A673 (cell line): ENCODE data around the gene MB21D2. TPM values are rescaled to one million over a fixed set of nuclear protein-coding genes. Genes with fewer than 3 reads are reported as not detected.

Experiments
- BruUV-seq: library from RNA; stranded (reverse); fragments of 400-500 nt; replicated peaks from 2 replicates; lab custom pipeline; 2021; lab: Mats Ljungman, UMichigan
- CTCF ChIA-PET: fragments of 300-600 bp; sonication (Branson Sonifier 250); formaldehyde crosslinking; loops from one replicate; lab custom pipeline; 2022; ENCODE audit warnings: antibody characterized with exemption; lab: Charles Lee
- POLR2A ChIA-PET: fragments of 300-600 bp; sonication (Branson Sonifier 250); formaldehyde crosslinking; loops from one replicate; lab custom pipeline; 2022; ENCODE audit warnings: antibody characterized with exemption; ENCODE audit not compliant: low non-redundant PET; lab: Charles Lee
- DNase-seq: peaks from one replicate; pipeline ENCODE4 v3.0.0-alpha.2; 2015; ENCODE audit warnings: low spot score
- H3K27ac ChIP-seq: fragments of 200-600 bp; sonication (generic); 2 replicates; pipeline ENCODE4 v1.5.1; 2016; ENCODE audit warnings: mixed run types, low read depth, mild to moderate bottlenecking, mixed read lengths, antibody characterized with exemption, low read length; ENCODE audit not compliant: poor library complexity, severe bottlenecking
- H3K27me3 ChIP-seq: fragments of 200-600 bp; sonication (generic); replicated peaks from 2 replicates; pipeline ENCODE4 v1.6.1; 2017; ENCODE audit warnings: mixed run types, low read depth, mild to moderate bottlenecking, mixed read lengths, antibody characterized with exemption, low read length; ENCODE audit not compliant: insufficient read depth, poor library complexity
- H3K36me3 ChIP-seq: fragments of 200-600 bp; sonication (generic); 2 replicates; pipeline ENCODE4 v1.6.1; 2016; ENCODE audit warnings: mixed run types, mild to moderate bottlenecking, mixed read lengths, antibody characterized with exemption, low read length; ENCODE audit not compliant: insufficient read depth, poor library complexity, severe bottlenecking
- H3K4me1 ChIP-seq: fragments of 200-600 bp; sonication (generic); 2 replicates; pipeline ENCODE4 v1.6.1; 2017; ENCODE audit warnings: mixed run types, mild to moderate bottlenecking, mixed read lengths, antibody characterized with exemption, low read length; ENCODE audit not compliant: insufficient read depth, poor library complexity, severe bottlenecking
- H3K4me3 ChIP-seq: fragments of 200-600 bp; sonication (generic); 2 replicates; pipeline ENCODE4 v1.5.1; 2016; ENCODE audit warnings: low read depth, mixed run types, mild to moderate bottlenecking, mixed read lengths, low read length; ENCODE audit not compliant: poor library complexity, severe bottlenecking
- H3K9me3 ChIP-seq: fragments of 200-600 bp; sonication (generic); 2 replicates; pipeline ENCODE4 v1.6.1; 2016; ENCODE audit warnings: mixed run types, low read depth, mild to moderate bottlenecking, mixed read lengths, antibody characterized with exemption, low read length; ENCODE audit not compliant: poor library complexity, severe bottlenecking
- CTCF ChIP-seq: fragments of 300-800, 200-600 bp; sonication (generic); conservative IDR thresholded peaks from 2 replicates; pipeline ENCODE4 v1.5.1; 2017; ENCODE audit warnings: low read depth, mild to moderate bottlenecking, antibody characterized with exemption, low read length, moderate library complexity, mixed read lengths
- EZH2 ChIP-seq: fragments of 200-600 bp; sonication (generic); IDR thresholded peaks from 2 replicates; pipeline ENCODE4 v1.6.1; 2017; ENCODE audit warnings: borderline replicate concordance, low read depth, mild to moderate bottlenecking, mixed read lengths, antibody characterized with exemption, low read length; ENCODE audit not compliant: poor library complexity, severe bottlenecking
- intact Hi-C: fragments of 100-400 bp; cut with micrococcal nuclease; formaldehyde crosslinking; loops from one replicate; pipeline ENCODE4 v1.10.0; 2022; ENCODE audit not compliant: unreplicated experiment
- total RNA-seq: library from RNA; stranded (reverse); gene quantifications from 2 replicates; pipeline ENCODE4 v1.2.3, GENCODE V29; 2021

MB21D2 gene
- total RNA-seq, 1 experiment from 2014 or later: 8.1 TPM

- no peak overlapping the region for H3K4me3 ChIP-seq
- no peaks in the 10 kb centered on the region for H3K36me3 ChIP-seq
- ChIA-PET POLR2A (no interaction called here), CTCF (interaction anchor here (0.8 kb wide), 2 partner anchors 98 to 102 kb away, joined by 5 read pairs; no protein-coding TSS in a partner anchor)
- BruUV-seq: no TSS peak
- H3K9me3 ChIP-seq: no peaks in the 10 kb centered on the region
- H3K4me1 ChIP-seq: peaks cover 33% of the 10 kb centered on the region
- H3K27me3 ChIP-seq: no peaks in the 10 kb centered on the region
- intact Hi-C loops: loop anchor here (5.0 kb wide), 1 partner anchor 122 kb away; no protein-coding TSS in a partner anchor
- H3K27ac ChIP-seq: no peak overlapping the region
- peak; percentile 77 for DNase-seq
- TF ChIP-seq EZH2: no peak
- peak; percentile 56 for TF ChIP-seq CTCF
Measured at GRCh38 chr3:192915304-192915703, 2.4 kb downstream of the MB21D2 start.

- CTCF ChIA-PET: interaction anchor here (0.8 kb wide), 2 partner anchors 98 to 102 kb away, joined by 5 read pairs; no protein-coding TSS in a partner anchor
- TF ChIP-seq EZH2: no peak
- no peak for TF ChIP-seq CTCF
- Histone ChIP-seq H3K4me3 (no peak overlapping the region), H3K4me1 (peaks cover 33% of the 10 kb centered on the region), H3K36me3 (no peaks in the 10 kb centered on the region), H3K27ac (no peak overlapping the region), H3K27me3 (no peaks in the 10 kb centered on the region), H3K9me3 (no peaks in the 10 kb centered on the region)
- no peak for DNase-seq
- BruUV-seq: no TSS peak
- POLR2A ChIA-PET: no interaction called here
- intact Hi-C loops: loop anchor here (5.0 kb wide), 1 partner anchor 122 kb away; no protein-coding TSS in a partner anchor
Measured at GRCh38 chr3:192914848-192915247, 2.8 kb downstream of the MB21D2 start.

- Histone ChIP-seq H3K27ac (no peak overlapping the region), H3K27me3 (no peaks in the 10 kb centered on the region), H3K36me3 (no peaks in the 10 kb centered on the region), H3K4me1 (peaks cover 32% of the 10 kb centered on the region), H3K9me3 (no peaks in the 10 kb centered on the region), H3K4me3 (no peak overlapping the region)
- TF ChIP-seq CTCF (no peak), EZH2 (no peak)
- CTCF ChIA-PET: no interaction called here
- intact Hi-C loops: no loop called here
- BruUV-seq: no TSS peak
- no peak for DNase-seq
- POLR2A ChIA-PET: no interaction called here
Measured at GRCh38 chr3:192913540-192913939, 4.1 kb downstream of the MB21D2 start.
